Measurements from ENCODE around the gene GJC1.
"Not testable (repeated sequence)": the region's sequence is repeated elsewhere in the genome, so short reads cannot be mapped to it uniquely, and the experiment has no call there.

Gene GJC1

GRCh38 chr17:44842748-44843147 is 12.7 kb upstream of the GJC1 start:
- DNase-seq: no peak

GRCh38 chr17:44840936-44841335 is 10.8 kb upstream of the GJC1 start:
- DNase-seq: no peak

GRCh38 chr17:44840274-44840673 is 10.2 kb upstream of the GJC1 start:
- no peak for DNase-seq

GRCh38 chr17:44837196-44837595 is 7.1 kb upstream of the GJC1 start:
- no peak for DNase-seq

DNA sequence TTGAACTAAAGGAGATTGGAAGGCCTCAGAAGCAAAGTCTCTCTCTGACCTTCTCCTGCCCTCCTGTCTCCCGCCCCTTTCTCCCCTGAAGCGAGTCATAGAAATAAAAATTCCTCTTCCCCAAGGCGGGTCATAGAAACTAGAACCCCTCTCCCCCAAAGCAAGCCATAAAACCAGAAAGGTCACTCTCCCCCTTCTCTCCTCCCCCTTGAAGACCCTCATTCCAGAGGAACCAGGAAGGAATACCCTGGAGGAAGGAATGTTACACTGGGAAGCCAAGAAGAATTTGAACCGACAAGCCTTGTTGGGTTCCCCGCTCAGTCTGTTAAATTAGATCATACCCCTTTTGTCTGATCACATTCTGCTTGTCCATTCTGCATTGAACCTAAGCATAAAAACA is 2.7 kb upstream of the GJC1 start:
- DNase-seq: no peak

DNA sequence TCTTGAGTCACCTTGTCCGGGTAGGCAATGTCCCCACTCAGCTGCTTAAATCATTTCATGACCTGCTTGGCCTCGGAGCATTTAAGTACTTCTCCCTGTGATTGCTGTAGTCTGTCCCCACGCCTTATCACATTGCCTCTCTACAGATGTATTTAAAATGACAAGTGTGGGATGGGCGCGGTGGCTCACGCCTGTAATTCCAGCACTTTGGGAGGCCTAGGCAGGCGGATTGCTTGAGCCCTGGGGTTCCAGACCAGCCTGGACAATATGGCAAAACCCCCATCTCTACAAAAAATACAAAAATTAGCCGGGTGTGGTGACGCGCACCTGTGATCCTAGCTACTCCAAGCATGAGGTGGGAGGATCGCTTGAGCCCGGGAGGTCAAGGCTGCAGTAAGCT is 1.3 kb upstream of the GJC1 start:
- DNase-seq: no peak

DNA sequence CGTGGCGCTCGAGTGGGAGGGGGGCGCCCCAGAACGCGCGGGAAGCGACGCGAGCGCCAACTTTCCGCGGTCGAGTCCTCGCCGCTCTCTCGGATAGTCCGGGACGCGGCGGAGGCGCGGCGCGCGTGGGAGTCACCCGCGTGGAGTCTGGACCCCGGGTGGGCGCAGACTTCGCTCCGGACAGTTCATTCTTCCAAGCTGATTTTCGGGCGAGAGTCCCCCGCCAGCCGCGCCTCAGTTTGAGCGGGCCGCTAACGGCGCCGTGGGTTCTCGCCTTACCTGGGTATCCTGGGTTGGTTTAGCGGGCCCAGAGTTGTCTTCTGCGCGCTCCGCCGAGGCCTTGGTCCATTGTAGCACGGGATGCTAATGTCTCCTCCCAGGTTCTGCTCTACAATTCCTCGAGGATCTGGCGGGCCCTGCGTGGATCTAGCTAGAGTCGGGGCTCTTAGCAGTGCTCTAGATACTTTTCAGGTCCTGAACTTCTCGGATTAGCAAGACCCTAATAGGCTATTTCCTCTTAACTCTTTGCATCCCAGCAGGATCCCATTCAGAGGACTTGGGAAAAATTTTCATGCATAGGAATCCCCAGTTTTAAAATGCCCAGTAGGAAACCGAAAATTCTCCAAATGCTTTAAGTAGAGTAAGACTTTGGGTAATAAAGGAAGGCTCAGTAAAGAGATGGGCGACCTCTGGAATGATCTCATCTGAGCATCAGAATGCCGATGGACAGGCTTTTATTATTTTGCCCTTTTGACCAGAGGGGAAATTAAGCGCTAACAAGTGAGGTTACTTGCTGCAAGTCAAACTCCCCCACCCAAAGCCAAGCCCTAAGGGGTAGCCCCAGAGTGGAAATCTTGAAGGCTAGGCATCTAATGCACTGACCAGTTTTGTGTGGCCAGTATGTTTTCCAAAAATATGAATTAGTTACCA is 537 bp upstream of the GJC1 start:
- peak in 3 of 6 experiments; percentile 7 to 8 (median 8) for DNase-seq

- DNase-seq: peak in 3 of 6 experiments; percentile 14 to 38 (median 26)
Observed at GRCh38 chr17:44828919-44829522, 1.1 kb downstream of the GJC1 start.

DNA sequence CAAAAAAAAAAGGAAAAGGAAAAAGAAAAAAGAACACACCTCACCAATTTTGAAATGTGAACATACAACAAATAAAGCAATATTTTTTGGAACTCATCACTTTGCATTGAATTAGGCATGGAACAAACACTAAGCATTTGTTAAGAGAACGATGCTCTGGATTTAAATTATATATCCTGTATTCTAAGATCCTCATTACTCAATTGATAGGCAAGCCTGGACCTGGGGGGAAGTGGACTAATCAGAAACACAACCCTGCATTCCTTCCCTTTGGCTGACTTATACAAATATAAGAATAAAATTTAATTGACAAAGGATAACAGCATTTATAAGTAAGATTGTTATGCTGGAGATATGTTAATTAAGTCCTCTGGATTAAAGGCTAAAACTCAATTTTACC is 2.2 kb downstream of the GJC1 start:
- DNase-seq: no peak

DNA sequence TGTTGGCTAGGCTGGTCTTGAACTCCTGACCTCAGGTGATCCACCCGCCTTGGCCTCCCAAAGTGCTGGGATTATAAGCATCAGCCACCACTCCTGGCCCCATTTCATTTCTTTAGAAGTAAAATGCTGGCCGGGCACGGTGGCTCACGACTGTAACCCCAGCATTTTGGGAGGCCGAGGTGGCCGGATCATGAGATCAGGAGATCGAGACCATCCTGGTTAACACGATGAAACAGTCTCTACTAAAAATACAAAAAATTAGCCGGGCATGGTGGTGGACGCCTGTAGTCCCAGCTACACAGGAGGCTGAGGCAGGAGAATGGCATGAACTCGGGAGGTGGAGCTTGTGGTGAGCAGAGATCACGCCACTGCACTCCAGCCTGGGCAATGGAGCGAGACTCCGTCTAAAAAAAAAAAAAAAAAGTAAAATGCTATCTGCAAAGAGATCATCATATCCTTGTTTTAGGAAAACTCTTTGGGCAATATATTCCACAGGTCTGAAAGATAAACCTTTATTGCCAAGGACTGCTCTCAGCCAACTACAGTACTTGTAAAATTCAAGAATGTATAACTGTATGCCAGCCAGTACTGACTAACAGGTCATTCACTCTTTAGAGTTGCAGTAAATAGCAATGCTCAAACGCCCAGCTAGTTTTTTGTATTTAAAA is 3.8 kb downstream of the GJC1 start:
- DNase-seq: no peak

DNA sequence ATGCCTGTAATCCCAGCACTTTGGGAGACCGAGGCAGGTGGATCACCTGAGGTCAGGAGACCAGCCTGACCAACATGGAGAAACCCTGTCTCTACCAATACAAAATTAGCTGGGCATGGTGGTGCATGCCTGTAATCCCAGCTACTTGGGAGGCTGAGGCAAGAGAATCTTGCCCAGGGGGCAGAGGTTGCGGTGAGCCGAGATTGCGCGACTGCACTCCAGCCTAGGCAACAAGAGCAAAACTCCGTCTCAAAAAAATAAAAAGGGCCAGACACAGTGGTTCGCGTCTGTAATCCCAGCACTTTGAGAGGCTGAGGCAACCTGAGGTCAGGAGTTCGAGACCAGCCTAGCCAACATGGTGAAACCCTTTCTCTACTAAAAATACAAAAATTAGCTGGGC is 4.9 kb downstream of the GJC1 start:
- not testable (repeated sequence) for DNase-seq

DNA sequence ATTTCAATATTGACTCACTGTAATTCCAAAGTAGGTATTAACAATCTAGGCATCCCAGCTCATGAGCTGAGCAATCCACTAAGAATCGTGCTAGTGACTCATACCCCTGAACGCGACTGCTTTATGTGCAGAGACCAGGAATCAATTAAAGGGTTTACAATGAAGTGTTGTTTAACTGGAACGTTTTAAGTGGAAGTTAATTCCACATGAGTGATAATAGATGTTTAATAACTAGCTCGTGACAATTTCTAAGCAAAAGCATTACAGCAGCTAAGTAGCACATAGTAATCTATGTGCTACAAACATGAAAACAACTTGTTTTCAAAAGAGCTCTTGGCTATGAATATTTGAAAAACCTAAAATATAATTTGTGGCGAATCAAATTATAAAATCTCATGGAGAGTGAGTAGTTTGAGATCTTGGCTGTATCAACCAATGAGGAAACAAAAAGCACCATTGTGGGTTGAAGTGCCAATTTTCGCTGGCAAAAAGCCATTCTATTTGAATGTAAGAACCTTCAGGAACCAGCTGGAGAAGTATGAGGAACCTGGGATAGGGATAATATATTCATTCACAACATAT is 9.4 kb downstream of the GJC1 start:
- DNase-seq: no peak

- DNase-seq: not testable (repeated sequence)
Observed at GRCh38 chr17:44818508-44818907, 11.6 kb downstream of the GJC1 start.

DNA sequence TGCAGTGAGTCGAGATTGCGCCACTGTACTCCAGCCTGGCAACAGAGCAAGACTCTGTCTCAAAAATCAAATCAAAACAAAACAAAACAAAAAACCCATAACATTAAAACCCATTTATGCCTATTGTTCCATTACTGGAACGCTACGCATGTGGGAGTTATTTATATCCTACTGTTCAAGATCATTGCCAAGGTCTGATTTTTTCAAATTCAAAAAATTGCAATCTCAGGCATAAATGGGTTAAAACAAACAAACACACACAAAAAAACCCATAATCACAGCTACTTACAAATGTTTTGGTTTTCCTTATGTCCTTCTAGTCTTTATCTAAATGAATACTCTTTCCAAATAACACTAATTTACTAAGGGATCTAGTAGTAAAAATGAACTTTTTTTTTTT is 17.8 kb downstream of the GJC1 start:
- no peak for DNase-seq

GRCh38 chr17:44808656-44809388 is 21.3 kb downstream of the GJC1 start:
- DNase-seq: not testable (repeated sequence)

DNA sequence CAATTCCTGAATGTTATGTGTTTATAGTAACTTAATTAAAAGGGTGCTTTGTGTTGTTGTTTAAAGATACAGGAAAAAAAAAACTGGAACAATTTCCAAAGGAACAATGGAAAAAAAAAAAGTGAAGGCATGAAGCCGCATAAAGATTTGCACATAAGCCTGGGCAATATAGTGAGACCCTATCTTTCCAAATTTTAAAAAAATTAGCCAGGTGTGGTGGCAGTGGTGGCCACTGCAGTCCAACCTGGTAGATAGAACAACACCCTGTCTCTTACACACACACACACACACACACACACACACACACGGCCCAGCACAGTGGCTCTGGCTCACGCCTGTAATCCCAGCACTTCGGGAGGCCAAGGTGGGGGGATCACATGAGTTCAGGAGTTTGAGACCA is 21.9 kb downstream of the GJC1 start:
- no peak for DNase-seq

DNA sequence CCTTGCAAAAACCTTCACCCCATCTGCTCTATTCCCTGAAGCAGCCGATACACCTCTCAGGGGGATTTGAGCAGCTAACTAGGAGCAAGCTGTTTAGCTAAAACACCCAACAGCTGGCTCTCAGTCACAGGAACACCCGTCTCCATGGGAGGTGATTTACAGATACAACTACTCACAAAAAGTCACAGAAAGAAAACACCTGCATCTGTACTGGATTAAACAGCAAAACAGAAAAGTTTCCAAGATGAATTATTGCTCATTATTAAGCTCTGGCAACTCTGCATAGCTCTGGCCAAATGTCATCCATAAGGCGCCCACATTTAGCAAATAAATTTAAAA is 22.3 kb downstream of the GJC1 start:
- no peak for DNase-seq

- DNase-seq: no peak
Observed at GRCh38 chr17:44807093-44807816, 22.8 kb downstream of the GJC1 start.

- DNase-seq: no peak
Observed at GRCh38 chr17:44804302-44805089, 25.6 kb downstream of the GJC1 start.

DNA sequence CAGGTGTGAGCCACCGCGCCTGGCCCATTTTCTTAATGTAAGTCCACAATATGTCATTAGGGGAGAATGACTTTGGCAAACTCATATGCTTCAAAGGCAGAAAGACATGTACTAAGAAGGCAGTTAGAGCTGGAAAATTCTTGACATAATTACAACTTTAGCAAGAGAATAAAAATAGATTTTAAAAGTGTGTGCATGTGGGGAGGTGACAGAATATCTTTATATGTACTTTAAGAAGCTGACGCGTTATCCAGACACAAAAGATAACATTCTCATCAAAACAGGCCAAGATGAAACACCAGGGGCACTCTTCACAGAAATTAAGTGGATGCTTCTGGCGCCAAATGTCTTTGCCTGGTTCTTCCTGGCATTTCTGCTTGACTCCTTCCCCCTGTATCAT is 28.2 kb downstream of the GJC1 start:
- no peak for DNase-seq

DNA sequence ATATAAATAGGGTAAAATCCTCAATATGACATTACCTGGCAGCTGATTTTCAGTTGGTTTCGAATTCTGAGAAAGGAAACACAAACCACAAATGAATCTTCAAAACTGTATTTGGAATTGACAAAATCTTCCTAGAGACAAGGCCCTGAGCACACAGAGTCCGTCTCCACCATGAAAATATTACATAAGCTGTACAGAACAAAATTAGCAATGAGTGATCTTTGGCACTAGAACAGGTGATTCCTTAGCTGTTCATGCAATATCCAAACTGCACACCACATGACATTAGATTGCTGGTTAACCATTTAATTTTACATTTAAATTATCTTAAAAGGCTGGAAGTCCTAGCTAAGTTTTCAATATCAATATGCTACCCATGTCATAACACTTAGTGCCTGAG is 31.7 kb downstream of the GJC1 start:
- no peak for DNase-seq

Data from stimulated activated naive CD4-positive, alpha-beta T cell (primary cell).